GM21390 (cell line): ENCODE measurements around the gene RAB36.

Experiments
- ATAC-seq: cut with Tn5 transposase; IDR thresholded peaks from one replicate; pipeline ENCODE4 v1.9.1; 2021; ENCODE audit not compliant: unreplicated experiment

The RAB36 gene

GRCh38 chr22:23137468-23137867 is 7.8 kb upstream of the RAB36 start:
- ATAC-seq: no peak

- ATAC-seq: peak; percentile 49
Measured at GRCh38 chr22:23137905-23138561, 7.2 kb upstream of the RAB36 start.

GRCh38 chr22:23138584-23139435 is 6.5 kb upstream of the RAB36 start:
- no peak for ATAC-seq

GRCh38 chr22:23140385-23140784 is 4.9 kb upstream of the RAB36 start:
- no peak for ATAC-seq

- ATAC-seq: no peak
Measured at GRCh38 chr22:23142546-23143105, 2.7 kb upstream of the RAB36 start.

- no peak for ATAC-seq
Measured at GRCh38 chr22:23143119-23143518, 2.2 kb upstream of the RAB36 start.

- ATAC-seq: no peak
Measured at GRCh38 chr22:23144432-23144831, 845 bp upstream of the RAB36 start.

- no peak for ATAC-seq
Measured at GRCh38 chr22:23145878-23146470, 697 bp downstream of the RAB36 start.

- ATAC-seq: no peak
Measured at GRCh38 chr22:23146478-23147205, 1.4 kb downstream of the RAB36 start.

- no peak for ATAC-seq
Measured at GRCh38 chr22:23147617-23148387, 2.5 kb downstream of the RAB36 start.

GRCh38 chr22:23149743-23150238 is 4.5 kb downstream of the RAB36 start:
- no peak for ATAC-seq

GRCh38 chr22:23150762-23151161 is 5.5 kb downstream of the RAB36 start:
- no peak for ATAC-seq

GRCh38 chr22:23151827-23152226 is 6.5 kb downstream of the RAB36 start:
- no peak for ATAC-seq

GRCh38 chr22:23152238-23153114 is 7.2 kb downstream of the RAB36 start:
- no peak for ATAC-seq

- ATAC-seq: no peak
Measured at GRCh38 chr22:23153994-23154393, 8.7 kb downstream of the RAB36 start.

- ATAC-seq: no peak
Measured at GRCh38 chr22:23154461-23154860, 9.2 kb downstream of the RAB36 start.

GRCh38 chr22:23155143-23155542 is 9.9 kb downstream of the RAB36 start:
- ATAC-seq: no peak

GRCh38 chr22:23155831-23156230 is 10.6 kb downstream of the RAB36 start:
- no peak for ATAC-seq

GRCh38 chr22:23156286-23156685 is 11.0 kb downstream of the RAB36 start:
- ATAC-seq: no peak
